Measurements from ENCODE around the gene RNF20.
"Not testable (repeated sequence)": the region's sequence is repeated elsewhere in the genome, so short reads cannot be mapped to it uniquely, and the experiment has no call there.

GRCh38 chr9:101518489-101518888, 15.2 kb upstream of the RNF20 start:
- not testable (repeated sequence) for TF ChIP-seq EP300, CTCF (IDR thresholded peaks at IDR 0.05)
